Motor neuron (in vitro differentiated cells): Measurements from ENCODE around the gene HMGXB3. TPM values are rescaled to one million over a fixed set of nuclear protein-coding genes. Genes with fewer than 3 reads are reported as not detected.
"Not testable (repeated sequence)": the region's sequence is repeated elsewhere in the genome, so short reads cannot be mapped to it uniquely, and the experiment has no call there.

Experiments used
- ATAC-seq, 8 experiments: fragments of 200-7000 bp; cut with Tn5 transposase; replicated peaks in 6 of 8; 2 replicates each; pipeline ENCODE4 v1.8.0; 2021; ENCODE audit warnings: mild to moderate bottlenecking in 8 of 8, moderate library complexity in 8 of 8
- H3K27ac ChIP-seq, 2 donors: fragments of 250-450 bp; sonication (Bioruptor Pico); 2 replicates each; pipeline ENCODE4 v1.9.0; 2021; ENCODE audit warnings: antibody characterized with exemption in 2 of 2, mild to moderate bottlenecking in 2 of 2, moderate library complexity in 1 of 2
- H3K4me1 ChIP-seq, 2 donors: fragments of 250-450 bp; sonication (Bioruptor Pico); replicated peaks in 1 of 2; 2 replicates each; pipeline ENCODE4 v1.6.1; 2021; ENCODE audit warnings: antibody characterized with exemption in 2 of 2, mild to moderate bottlenecking in 2 of 2, moderate library complexity in 1 of 2
- H3K4me3 ChIP-seq, 5 donors: fragments of 250-450 bp; sonication (Bioruptor Pico); 2 replicates each; pipeline ENCODE4 v1.9.0; 2021; ENCODE audit warnings: antibody characterized with exemption in 5 of 5, mild to moderate bottlenecking in 5 of 5, moderate library complexity in 4 of 5
- whole genome bisulfite sequencing, 10 experiments: fragments of 450-650 bp; shearing (Covaris generic); methylation state at CpG; one replicate each; pipeline ENCODE4 v1.0.0; 2022; 5-methylcytosine and 5-hydroxymethylcytosine counted together
- in situ Hi-C, 9 experiments: fragments of 400-800 bp; cut with MboI; loops; one replicate each; pipeline ENCODE4 v1.15.0; 2021; ENCODE audit warnings: low sequenced_read_pairs in 9 of 9, low pct_unique_long_range_greater_than_20kb in 2 of 9; ENCODE audit not compliant: unreplicated experiment in 9 of 9
- total RNA-seq, 8 experiments: library from RNA; unstranded; fragments of 300-600 nt; gene quantifications; 2 replicates each; pipeline versions ENCODE4 v1.2.3 to v1.2.4, GENCODE V29; 2022

Gene HMGXB3
- total RNA-seq, 8 experiments from 2014 or later, result 16.2 to 46.4 (median 26.1) TPM

DNA sequence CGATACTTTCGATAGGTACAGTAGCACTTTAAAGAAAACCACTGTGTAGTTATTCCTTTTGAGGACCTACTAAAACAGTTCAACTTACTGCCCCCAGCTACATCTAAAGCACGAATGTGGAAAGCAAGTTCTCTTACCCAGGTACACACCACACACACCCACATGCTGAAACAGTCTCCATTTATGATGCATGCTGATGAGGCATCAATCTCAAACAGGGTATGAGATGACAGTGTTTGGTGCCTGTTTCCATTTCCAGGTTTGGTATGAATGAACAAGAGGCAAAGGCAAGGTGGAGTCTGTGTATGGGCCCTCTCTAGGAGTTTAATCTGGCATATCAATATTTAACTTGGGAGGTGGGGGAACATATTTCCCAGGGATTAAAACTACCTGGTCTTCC is 13.9 kb downstream of the HMGXB3 start:
- in situ Hi-C loops, result no loop called here
- Histone ChIP-seq H3K4me3 (no peak overlapping the region), H3K27ac (no peak overlapping the region), H3K4me1 (no peaks in the 10 kb centered on the region)
- no peak for ATAC-seq
- WGBS, 10 experiments, result 85 to 100% (median 100%) methylated on average over 2 to 3 of the region's 3 CpGs

DNA sequence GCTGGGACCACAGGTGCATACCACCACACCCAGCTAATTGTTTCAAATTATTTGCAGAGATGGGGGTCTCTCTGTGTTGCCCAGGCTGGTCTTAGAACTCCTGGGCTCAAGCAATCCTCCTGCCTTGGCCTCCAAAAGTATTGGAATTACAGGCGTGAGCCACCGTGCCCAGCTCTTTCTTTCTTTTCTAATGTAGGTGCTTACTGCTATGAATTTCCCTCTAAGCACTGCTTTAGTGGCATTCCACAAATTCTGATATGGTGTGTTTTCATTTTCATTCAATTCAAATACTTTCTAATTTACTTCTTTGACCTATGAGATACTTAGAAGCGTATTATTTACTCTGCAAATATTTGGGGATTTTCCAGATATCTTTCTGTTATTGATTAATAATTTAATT is 14.9 kb downstream of the HMGXB3 start:
- ATAC-seq, result no peak
- Histone ChIP-seq H3K4me3 (no peak overlapping the region), H3K4me1 (no peaks in the 10 kb centered on the region), H3K27ac (no peak overlapping the region)
- WGBS, 10 experiments, result 83 to 100% (median 99%) methylated on average over 1 to 3 of the region's 3 CpGs
- in situ Hi-C loops, result no loop called here

DNA sequence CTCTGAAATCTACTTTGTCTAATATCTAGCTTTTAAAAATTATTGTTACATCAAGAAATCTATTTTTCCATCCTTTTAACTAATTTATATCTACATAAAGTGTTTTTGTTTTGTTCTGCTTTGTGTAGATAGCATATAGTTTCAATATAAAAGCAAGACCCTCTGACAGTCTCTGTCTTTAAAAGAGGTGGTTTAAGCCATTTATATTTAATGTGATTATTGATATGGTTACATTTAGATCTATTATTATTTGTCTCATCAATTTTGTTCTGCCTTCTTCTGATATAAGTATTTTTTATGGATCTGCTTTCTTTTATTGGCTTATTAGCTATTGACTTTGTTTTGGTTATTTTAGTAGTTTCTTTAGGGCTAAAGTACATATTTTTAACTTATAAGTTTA is 16.0 kb downstream of the HMGXB3 start:
- ATAC-seq, result no peak
- Histone ChIP-seq H3K27ac (no peak overlapping the region), H3K4me3 (no peak overlapping the region), H3K4me1 (no peaks in the 10 kb centered on the region)
- in situ Hi-C loops, result no loop called here

DNA sequence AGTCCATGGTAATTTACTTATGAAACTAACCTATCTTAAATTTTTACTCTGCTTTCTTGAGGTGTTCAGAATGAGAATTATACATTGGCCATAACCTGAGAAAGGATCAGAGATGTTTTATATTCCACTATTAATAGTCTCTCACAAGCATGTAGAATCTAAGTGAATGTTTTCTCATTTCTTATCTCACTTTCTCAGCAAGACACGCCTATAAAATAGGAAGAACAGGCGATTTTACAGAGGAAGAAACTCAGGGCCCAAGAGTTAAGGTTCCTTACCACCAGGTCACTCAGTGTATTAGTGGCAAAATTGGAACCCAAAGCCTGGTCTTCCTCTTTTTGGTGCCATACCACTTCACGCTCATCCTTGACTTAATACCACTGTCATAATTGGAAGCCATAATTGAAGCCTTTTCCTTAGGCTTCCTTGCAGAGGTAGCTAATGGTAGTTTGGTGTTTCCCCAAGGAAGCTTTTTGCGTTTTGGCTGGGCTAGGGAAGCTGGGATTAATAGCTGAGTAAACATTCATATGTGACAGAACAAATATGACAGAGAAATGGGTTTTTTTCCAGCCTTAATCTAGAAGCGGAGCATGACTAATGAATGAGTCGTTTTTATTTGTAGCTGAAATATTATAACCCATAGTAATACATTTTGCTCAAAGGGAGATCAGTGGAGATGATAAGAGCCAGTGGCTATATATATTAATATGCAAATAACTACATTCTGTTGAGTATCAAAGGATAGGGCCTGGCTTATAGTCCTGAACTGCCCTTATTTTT is 16.9 kb downstream of the HMGXB3 start:
- Histone ChIP-seq H3K27ac (no peak overlapping the region), H3K4me3 (no peak overlapping the region), H3K4me1 (no peaks in the 10 kb centered on the region)
- in situ Hi-C loops, result no loop called here
- WGBS, 10 experiments, result 62 to 100% (median 86%) methylated on average over 1 to 6 of the region's 6 CpGs
- peak in 1 of 8 experiments; percentile 35 for ATAC-seq

DNA sequence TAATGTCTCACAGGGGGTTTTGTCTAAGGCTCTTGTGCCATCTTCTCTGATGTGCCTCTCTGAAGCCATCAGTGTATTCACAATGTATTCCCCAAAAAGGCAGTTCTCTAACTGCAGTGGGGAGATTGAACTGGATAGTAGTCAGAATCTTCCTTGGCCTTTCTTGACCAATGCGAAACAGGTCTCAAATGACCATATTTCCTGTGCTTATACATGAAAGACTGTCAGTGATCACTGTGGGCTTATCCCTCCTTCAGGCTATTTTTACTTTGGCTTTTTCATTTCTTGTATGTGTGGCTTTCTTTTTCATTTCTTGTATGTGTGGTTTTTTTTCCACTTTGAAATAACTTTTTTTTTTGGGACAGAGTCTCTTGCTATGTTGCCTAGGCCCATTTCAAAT is 19.7 kb downstream of the HMGXB3 start:
- 80 to 100% (median 100%) methylated on average over 1 of the region's 1 CpG; no CpG with 5 or more reads in 4 of the 10 experiments for WGBS, 10 experiments
- Histone ChIP-seq H3K4me1 (no peaks in the 10 kb centered on the region), H3K27ac (no peak overlapping the region), H3K4me3 (no peak overlapping the region)
- ATAC-seq, result no peak
- in situ Hi-C loops, result no loop called here

DNA sequence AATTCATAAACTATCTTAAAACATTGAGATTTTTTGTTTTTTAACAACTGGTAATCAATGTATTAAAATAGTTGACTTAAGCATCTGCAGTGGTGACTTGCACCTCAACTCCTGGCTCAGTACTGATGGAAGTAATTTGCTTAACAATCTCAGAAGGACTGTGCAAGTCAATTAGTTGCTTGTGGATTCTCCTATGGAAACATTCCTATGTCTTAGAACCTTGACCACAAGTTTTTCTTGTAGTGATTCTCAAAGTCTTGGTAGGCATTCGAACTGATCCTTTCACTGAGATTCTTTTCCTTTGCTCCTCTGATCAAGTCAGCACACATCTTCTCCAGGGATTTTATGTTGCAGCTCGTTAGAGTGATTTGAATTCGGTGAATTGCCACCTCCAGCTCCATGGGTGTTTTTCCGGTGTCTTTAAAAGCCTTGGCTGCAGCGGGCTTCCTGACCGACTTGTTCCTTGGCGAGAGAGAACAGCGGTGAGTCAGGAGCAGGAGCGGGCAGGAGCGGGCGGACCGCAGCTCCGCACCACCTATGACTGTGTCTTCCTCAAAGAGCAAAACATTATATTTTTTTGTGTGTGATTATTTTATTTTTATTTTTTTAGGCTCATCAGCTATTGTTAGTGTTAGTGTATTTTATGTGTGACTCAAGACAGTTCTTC is 21.1 kb downstream of the HMGXB3 start:
- 41 to 100% (median 80%) methylated on average over 1 to 12 of the region's 13 CpGs; no CpG with 5 or more reads in 1 of the 10 experiments for WGBS, 10 experiments
- ATAC-seq, result no peak
- Histone ChIP-seq H3K27ac (no peak overlapping the region), H3K4me3 (no peak overlapping the region), H3K4me1 (no peaks in the 10 kb centered on the region)
- in situ Hi-C loops, result no loop called here

DNA sequence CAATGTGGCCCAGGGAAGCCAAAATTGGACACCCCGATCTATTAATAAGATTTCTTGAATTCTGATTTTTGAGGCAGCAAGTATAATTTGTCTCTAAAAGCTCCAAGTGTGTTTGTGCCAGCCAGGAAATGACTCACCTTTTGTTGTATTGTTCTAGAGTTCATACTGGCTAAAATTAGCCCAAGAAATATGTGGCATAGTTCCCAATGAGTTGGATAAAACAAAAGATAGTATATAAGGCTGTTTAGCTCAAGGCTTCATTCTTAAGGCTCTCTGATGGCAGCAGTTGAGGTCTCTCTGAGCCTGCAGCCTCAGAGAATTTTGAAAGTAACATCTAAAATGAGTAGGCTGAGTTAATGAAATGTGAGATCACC is 21.6 kb downstream of the HMGXB3 start:
- H3K27ac ChIP-seq, result no peak overlapping the region
- WGBS, 10 experiments, result 43 to 100% (median 85%) methylated on average over 1 of the region's 1 CpG; no CpG with 5 or more reads in 4 of the 10 experiments
- no peak overlapping the region for H3K4me3 ChIP-seq
- no peaks in the 10 kb centered on the region for H3K4me1 ChIP-seq
- in situ Hi-C loops, result no loop called here
- peak in 1 of 8 experiments; percentile 51 for ATAC-seq

DNA sequence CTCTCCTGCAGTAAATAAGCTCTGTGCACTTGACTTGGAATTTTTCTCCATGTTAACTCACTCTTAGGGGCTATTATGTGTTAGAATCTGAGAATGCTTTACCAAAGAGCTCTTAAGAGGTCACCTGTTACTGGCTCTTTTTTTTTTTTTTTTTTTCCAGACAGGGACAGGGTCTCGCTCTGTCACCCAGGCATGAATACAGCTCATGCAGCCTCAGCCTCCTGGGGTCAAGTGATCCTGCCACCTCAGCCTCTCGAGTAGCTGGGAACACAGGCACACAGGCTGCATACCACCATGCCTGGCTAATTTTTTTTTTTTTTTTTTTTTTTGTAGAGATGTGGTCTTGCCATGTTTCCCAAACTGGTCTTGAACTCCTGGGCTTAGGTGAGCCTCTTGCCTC is 22.1 kb downstream of the HMGXB3 start:
- Histone ChIP-seq H3K4me1 (no peaks in the 10 kb centered on the region), H3K27ac (no peak overlapping the region), H3K4me3 (no peak overlapping the region)
- in situ Hi-C loops, result no loop called here
- 33 to 100% (median 80%) methylated on average over 1 to 2 of the region's 2 CpGs; no CpG with 5 or more reads in 5 of the 10 experiments for WGBS, 10 experiments
- no peak for ATAC-seq

DNA sequence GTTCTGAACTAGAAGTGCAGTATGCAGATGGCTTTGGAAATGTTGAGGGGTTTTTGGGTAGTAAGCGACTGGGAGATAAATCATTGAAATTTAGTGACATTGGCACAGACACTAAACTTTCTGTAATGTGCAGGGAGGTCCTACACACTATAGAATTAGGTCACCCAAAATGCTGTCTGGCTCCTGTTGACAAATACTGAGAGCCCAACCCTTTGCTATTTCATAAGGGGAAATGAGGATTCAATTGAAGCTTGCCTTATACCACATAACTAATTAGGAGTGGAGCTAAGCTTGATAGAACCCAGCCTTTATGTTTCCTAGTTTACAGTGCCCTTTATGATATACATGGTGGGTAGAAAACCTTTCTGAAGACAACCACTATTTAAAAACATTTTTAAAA is 22.6 kb downstream of the HMGXB3 start:
- WGBS, 10 experiments, result 71 to 100% (median 83%) methylated on average over 1 of the region's 1 CpG; no CpG with 5 or more reads in 5 of the 10 experiments
- no peak for ATAC-seq
- in situ Hi-C loops, result no loop called here
- Histone ChIP-seq H3K4me3 (no peak overlapping the region), H3K27ac (no peak overlapping the region), H3K4me1 (no peaks in the 10 kb centered on the region)

DNA sequence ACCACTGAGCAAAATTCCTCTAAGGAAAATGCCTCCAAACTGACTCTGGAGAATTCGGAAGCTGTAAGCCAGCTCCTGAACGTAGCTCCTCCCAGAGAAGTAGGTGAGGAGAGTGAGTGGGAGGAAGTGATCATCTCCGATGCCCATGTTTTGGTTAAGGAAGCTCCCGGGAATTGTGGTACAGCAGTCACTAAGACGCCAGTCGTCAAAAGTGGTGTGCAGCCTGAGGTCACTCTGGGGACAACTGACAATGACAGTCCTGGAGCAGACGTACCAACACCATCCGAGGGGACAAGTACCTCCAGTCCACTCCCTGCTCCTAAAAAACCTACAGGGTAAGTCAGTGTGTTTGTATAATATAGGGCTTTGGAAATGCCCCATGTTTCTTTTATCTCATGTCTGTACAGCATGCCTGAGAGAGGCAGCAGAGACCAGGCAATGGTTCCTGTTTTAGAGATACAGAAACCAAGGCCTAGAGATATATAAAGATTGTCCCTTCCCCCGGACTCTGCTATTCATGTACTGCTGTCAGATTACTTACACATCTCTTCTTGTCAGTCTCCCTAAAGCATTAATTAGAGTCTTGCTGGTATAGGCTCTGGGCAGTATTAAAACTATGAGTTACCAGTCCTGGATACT is 23.9 kb downstream of the HMGXB3 start:
- Histone ChIP-seq H3K4me1 (no peaks in the 10 kb centered on the region), H3K27ac (no peak overlapping the region), H3K4me3 (no peak overlapping the region)
- no peak for ATAC-seq
- in situ Hi-C loops, result no loop called here
- 58 to 93% (median 85%) methylated on average over 2 to 6 of the region's 9 CpGs; no CpG with 5 or more reads in 2 of the 10 experiments for WGBS, 10 experiments

DNA sequence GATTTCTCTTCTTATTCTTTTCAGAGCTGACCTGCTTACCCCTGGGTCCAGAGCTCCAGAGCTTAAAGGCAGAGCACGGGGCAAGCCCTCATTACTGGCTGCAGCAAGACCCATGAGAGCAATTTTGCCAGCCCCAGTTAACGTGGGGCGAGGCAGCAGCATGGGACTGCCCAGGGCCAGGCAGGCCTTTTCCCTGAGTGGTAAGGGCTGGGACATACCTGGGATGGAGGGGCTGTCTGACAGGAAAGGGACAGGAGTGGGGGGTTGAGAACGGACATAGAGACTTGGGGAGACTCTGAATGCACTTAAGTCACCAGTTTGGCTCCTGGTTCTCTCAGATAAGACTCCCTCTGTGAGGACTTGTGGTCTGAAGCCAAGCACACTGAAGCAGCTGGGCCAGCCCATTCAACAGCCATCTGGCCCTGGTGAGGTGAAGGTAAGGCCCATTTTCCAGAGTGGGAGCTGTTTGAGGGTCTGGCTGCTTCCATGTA is 26.2 kb downstream of the HMGXB3 start:
- ATAC-seq, result no peak
- no peak overlapping the region for H3K4me3 ChIP-seq
- H3K4me1 ChIP-seq, result no peaks in the 10 kb centered on the region
- H3K27ac ChIP-seq, result no peak overlapping the region
- in situ Hi-C loops, result no loop called here
- 86 to 100% (median 100%) methylated on average over 1 to 3 of the region's 4 CpGs; no CpG with 5 or more reads in 3 of the 10 experiments for WGBS, 10 experiments

DNA sequence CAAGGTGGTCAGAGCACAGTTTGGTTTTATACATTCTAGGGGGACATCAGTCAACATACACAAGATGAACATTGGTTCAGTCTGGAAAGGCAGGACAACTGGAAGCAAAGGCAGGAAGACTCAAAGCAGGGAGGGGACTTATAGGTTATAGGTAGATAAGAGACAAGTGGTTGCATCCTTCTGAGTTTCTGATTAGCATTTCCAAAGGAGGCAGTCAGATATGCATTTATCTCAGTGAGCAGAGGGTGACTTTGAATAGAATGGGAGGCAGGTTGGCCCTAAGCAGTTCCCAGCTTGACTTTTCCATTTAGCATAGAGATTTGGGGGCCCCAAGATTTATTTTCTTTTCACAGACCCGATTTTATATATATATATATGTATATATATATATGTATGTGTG is 27.5 kb downstream of the HMGXB3 start:
- H3K4me1 ChIP-seq, H3K4me3 ChIP-seq, in situ Hi-C loops, ATAC-seq, H3K27ac ChIP-seq: not testable (repeated sequence)
- WGBS, 10 experiments, result no CpG with 5 or more reads among the region's 1 CpG

DNA sequence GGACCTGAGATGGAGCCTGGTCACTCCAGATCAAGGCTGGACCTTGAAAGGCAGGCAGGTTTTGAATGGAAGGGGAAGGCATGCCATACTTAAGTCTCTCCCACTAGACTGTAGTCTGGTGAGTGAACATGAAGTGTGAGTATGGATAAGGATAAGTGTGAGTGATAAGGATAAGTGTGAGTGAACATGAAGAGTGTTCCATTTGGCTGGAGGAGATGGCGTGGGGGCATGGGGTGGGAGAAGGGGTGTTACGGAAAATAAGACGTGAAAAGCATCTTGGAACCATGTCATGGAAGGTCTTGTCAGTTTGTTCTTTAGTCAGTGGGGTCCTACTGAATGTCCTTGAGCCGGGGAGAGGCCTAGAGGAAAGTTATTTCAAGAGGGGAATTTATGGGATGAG is 32.8 kb downstream of the HMGXB3 start:
- no peak overlapping the region for H3K27ac ChIP-seq
- in situ Hi-C loops, result no loop called here
- 80 to 100% (median 91%) methylated on average over 1 to 4 of the region's 4 CpGs; no CpG with 5 or more reads in 6 of the 10 experiments for WGBS, 10 experiments
- H3K4me1 ChIP-seq, result no peaks in the 10 kb centered on the region
- no peak overlapping the region for H3K4me3 ChIP-seq
- ATAC-seq, result no peak
